Vagina (tissue), 2 donors: Measurements from ENCODE around the gene LYPD8.

ENCODE experiments used
- CTCF ChIP-seq, 3 experiments: fragments of 450-650 bp in 2 of 3; fragments of 200-600 bp in 1 of 3; sonication (generic) in 1 of 3; IDR thresholded peaks; one replicate each; pipeline ENCODE4 v1.5.1; 2017 to 2019; ENCODE audit warnings: antibody characterized with exemption in 3 of 3, mild to moderate bottlenecking in 2 of 3, moderate library complexity in 2 of 3
- POLR2A ChIP-seq, 2 donors: fragments of 450-650 bp; IDR thresholded peaks; one replicate each; pipeline ENCODE4 v1.6.1; 2017; ENCODE audit warnings: antibody characterized with exemption in 2 of 2, mild to moderate bottlenecking in 2 of 2, moderate library complexity in 2 of 2
- POLR2AphosphoS5 ChIP-seq, 2 donors: sonication (generic); formaldehyde crosslinking; IDR thresholded peaks; one replicate each; pipeline ENCODE4 v1.9.0; 2017; ENCODE audit warnings: antibody characterized with exemption in 2 of 2, mild to moderate bottlenecking in 2 of 2, low read depth in 1 of 2; ENCODE audit not compliant: insufficient read depth in 1 of 2

GRCh38 chr1:248779350-248779749 lies 23.8 kb upstream of the LYPD8 start:
- no peak for TF ChIP-seq CTCF (IDR thresholded peaks at IDR 0.05)
- TF ChIP-seq POLR2A (IDR thresholded peaks at IDR 0.05), result no peak
- TF ChIP-seq POLR2AphosphoS5 (IDR thresholded peaks at IDR 0.05; ENCODE audit: insufficient read depth in 1 of 2, low read depth in 1 of 2), result no peak
